DOHH2 (cell line): ENCODE data around the gene SH3RF3.

ENCODE experiments used
- EZH2phosphoT487 ChIP-seq: fragments of 200-600 bp; sonication (generic); IDR thresholded peaks from 2 replicates; pipeline ENCODE4 v1.6.1; 2017; ENCODE audit warnings: borderline replicate concordance, mild to moderate bottlenecking, antibody characterized with exemption, low read length, moderate library complexity, mixed read lengths
- TF ChIP-seq, protein P1 (sequence below): fragments of 200-600 bp; sonication (generic); IDR thresholded peaks from one replicate; pipeline ENCODE4 v1.5.1; 2014; ENCODE audit warnings: antibody characterized with exemption, mild to moderate bottlenecking, low read depth, low read length; ENCODE audit not compliant: poor library complexity, severe bottlenecking

DNA sequence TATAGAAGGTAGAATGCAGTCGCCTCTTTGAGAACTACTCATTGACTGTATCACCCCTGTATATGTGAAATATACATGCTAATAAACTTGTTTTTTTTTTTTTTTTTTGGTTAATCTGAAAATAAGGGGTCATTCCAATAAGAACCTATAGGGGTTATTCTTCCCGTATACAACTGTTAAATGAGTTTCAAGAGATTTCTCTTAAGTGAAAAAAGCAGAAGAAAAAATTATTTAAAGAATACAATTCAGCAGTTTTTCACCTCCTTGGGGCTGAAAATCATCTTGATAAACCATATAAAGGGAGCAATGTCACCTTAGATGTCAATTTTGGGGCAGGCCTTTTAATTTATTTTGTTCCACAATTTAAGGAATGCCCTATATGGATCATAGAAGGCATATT is 418.3 kb downstream of the SH3RF3 start:
- TF ChIP-seq, protein P1, sequence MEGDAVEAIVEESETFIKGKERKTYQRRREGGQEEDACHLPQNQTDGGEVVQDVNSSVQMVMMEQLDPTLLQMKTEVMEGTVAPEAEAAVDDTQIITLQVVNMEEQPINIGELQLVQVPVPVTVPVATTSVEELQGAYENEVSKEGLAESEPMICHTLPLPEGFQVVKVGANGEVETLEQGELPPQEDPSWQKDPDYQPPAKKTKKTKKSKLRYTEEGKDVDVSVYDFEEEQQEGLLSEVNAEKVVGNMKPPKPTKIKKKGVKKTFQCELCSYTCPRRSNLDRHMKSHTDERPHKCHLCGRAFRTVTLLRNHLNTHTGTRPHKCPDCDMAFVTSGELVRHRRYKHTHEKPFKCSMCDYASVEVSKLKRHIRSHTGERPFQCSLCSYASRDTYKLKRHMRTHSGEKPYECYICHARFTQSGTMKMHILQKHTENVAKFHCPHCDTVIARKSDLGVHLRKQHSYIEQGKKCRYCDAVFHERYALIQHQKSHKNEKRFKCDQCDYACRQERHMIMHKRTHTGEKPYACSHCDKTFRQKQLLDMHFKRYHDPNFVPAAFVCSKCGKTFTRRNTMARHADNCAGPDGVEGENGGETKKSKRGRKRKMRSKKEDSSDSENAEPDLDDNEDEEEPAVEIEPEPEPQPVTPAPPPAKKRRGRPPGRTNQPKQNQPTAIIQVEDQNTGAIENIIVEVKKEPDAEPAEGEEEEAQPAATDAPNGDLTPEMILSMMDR: no peak
- TF ChIP-seq EZH2phosphoT487: no peak
